ENCODE data around the gene DAPK1.
"Not testable (repeated sequence)": the region's sequence is repeated elsewhere in the genome, so short reads cannot be mapped to it uniquely, and the experiment has no call there.

Gene DAPK1

GRCh38 chr9:87547671-87548081, 50.0 kb downstream of the DAPK1 start:
- no peak for DNase-seq

- no peak for DNase-seq
Measured at GRCh38 chr9:87548159-87548558, 50.5 kb downstream of the DAPK1 start.

- not testable (repeated sequence) for DNase-seq
Measured at GRCh38 chr9:87549088-87549487, 51.4 kb downstream of the DAPK1 start.

GRCh38 chr9:87549791-87550190, 52.1 kb downstream of the DAPK1 start:
- no peak for DNase-seq

GRCh38 chr9:87550253-87550954, 52.7 kb downstream of the DAPK1 start:
- no peak for DNase-seq

- no peak for DNase-seq
Measured at GRCh38 chr9:87551772-87552217, 54.1 kb downstream of the DAPK1 start.

GRCh38 chr9:87554171-87554910, 56.7 kb downstream of the DAPK1 start:
- DNase-seq = no peak

GRCh38 chr9:87554976-87555375, 57.3 kb downstream of the DAPK1 start:
- no peak for DNase-seq

GRCh38 chr9:87556039-87556438, 58.4 kb downstream of the DAPK1 start:
- DNase-seq = no peak

GRCh38 chr9:87556821-87557220, 59.2 kb downstream of the DAPK1 start:
- DNase-seq = no peak

GRCh38 chr9:87557996-87558395, 60.3 kb downstream of the DAPK1 start:
- no peak for DNase-seq

GRCh38 chr9:87558606-87559190, 61.0 kb downstream of the DAPK1 start:
- no peak for DNase-seq

GRCh38 chr9:87562062-87562461, 64.4 kb downstream of the DAPK1 start:
- no peak for DNase-seq

GRCh38 chr9:87562530-87563170, 65.0 kb downstream of the DAPK1 start:
- no peak for DNase-seq

- DNase-seq = no peak
Measured at GRCh38 chr9:87564111-87564510, 66.4 kb downstream of the DAPK1 start.

GRCh38 chr9:87564791-87565241, 67.1 kb downstream of the DAPK1 start:
- DNase-seq = no peak

- DNase-seq = no peak
Measured at GRCh38 chr9:87567001-87567400, 69.3 kb downstream of the DAPK1 start.

GRCh38 chr9:87567571-87567970, 69.9 kb downstream of the DAPK1 start:
- DNase-seq = no peak

- no peak for DNase-seq
Measured at GRCh38 chr9:87567983-87568382, 70.3 kb downstream of the DAPK1 start.

- DNase-seq = no peak
Measured at GRCh38 chr9:87568401-87568800, 70.7 kb downstream of the DAPK1 start.

- DNase-seq = no peak
Measured at GRCh38 chr9:87569008-87569509, 71.4 kb downstream of the DAPK1 start.

GRCh38 chr9:87569518-87569917, 71.9 kb downstream of the DAPK1 start:
- DNase-seq = no peak

Measured in HCEC 1CT (cell line).